Left ventricle myocardium superior (tissue), 1 donor: ENCODE results near the gene AGAP3. TPM values are rescaled to one million over a fixed set of nuclear protein-coding genes. Genes with fewer than 3 reads are reported as not detected.
A peak's percentile ranks its signal among the peaks of the same experiment; 100 is the strongest.

ENCODE experiments used
- ATAC-seq: fragments of 200-7000 bp; cut with Tn5 transposase; one replicate; pipeline ENCODE4 v1.9.1; 2020; ENCODE audit warnings: mild to moderate bottlenecking, moderate library complexity
- DNase-seq: peaks from one replicate; pipeline ENCODE4 v3.0.0-alpha.2; 2020
- intact Hi-C: fragments of 100-400 bp; cut with micrococcal nuclease; formaldehyde crosslinking; loops from one replicate; pipeline ENCODE4 v1.11.0; 2022
- total RNA-seq: library from RNA; stranded (reverse); fragmentation: NEBNext Ultra II Directional; extraction: Animal tissue kit (Norgen Biotek cat#: 25700); gene quantifications from one replicate; pipeline ENCODE4 v1.2.1, GENCODE V29; 2021
- donor health status: DM: no; HTN: yes; CAD: no; lungs with severe emphysema.

Gene AGAP3
- total RNA-seq, 1 donor from 2014 or later: 69.7 TPM

GRCh38 chr7:151083071-151083823 is 3.0 kb upstream of the AGAP3 start, which contains the start of gene TMUB1:
Gene TMUB1, minus strand, starts transcription at chr7:151083493. Its CDS starts 930 bp downstream, at chr7:151082563.
- intact Hi-C loops: no loop called here
- ATAC-seq (peak; percentile 31), DNase-seq (peak; percentile 90)

GRCh38 chr7:151083824-151084160 is 2.5 kb upstream of the AGAP3 start:
- intact Hi-C loops: no loop called here
- ATAC-seq: no peak
- DNase-seq: no peak

- DNase-seq (no peak), ATAC-seq (no peak)
- intact Hi-C loops: no loop called here
These were observed 965 bp upstream of the AGAP3 start for GRCh38 chr7:151085329-151085690.

- DNase-seq (no peak), ATAC-seq (no peak)
- intact Hi-C loops: no loop called here
These were observed 548 bp downstream of the AGAP3 start for GRCh38 chr7:151086802-151087244.

GRCh38 chr7:151087245-151088018 is 1.2 kb downstream of the AGAP3 start:
- DNase-seq: peak; percentile 87
- peak; percentile 67 for ATAC-seq
- intact Hi-C loops: no loop called here

GRCh38 chr7:151088019-151088855 is 2.0 kb downstream of the AGAP3 start:
- ATAC-seq (no peak), DNase-seq (no peak)
- intact Hi-C loops: no loop called here

- ATAC-seq (peak; percentile 47), DNase-seq (peak; percentile 77)
These were observed 2.8 kb downstream of the AGAP3 start for GRCh38 chr7:151088856-151089699.

GRCh38 chr7:151089893-151090730 is 3.8 kb downstream of the AGAP3 start:
- DNase-seq (no peak), ATAC-seq (no peak)
- intact Hi-C loops: no loop called here

More at GRCh38 chr7:151088856-151089699, 2.8 kb downstream of the AGAP3 start:
- intact Hi-C loops: no loop called here

- ATAC-seq (no peak), DNase-seq (no peak)
- intact Hi-C loops: no loop called here
These were observed 4.7 kb downstream of the AGAP3 start for GRCh38 chr7:151091003-151091402.

- ATAC-seq (no peak), DNase-seq (no peak)
- intact Hi-C loops: no loop called here
These were observed 5.2 kb downstream of the AGAP3 start for GRCh38 chr7:151091431-151091830.

GRCh38 chr7:151091988-151092387 is 5.7 kb downstream of the AGAP3 start:
- no peak for ATAC-seq
- no peak for DNase-seq
- intact Hi-C loops: no loop called here

- ATAC-seq: no peak
- intact Hi-C loops: no loop called here
- no peak for DNase-seq
These were observed 7.5 kb downstream of the AGAP3 start for GRCh38 chr7:151093748-151094147.

GRCh38 chr7:151094675-151095074 is 8.4 kb downstream of the AGAP3 start:
- intact Hi-C loops: no loop called here
- no peak for ATAC-seq
- no peak for DNase-seq

- intact Hi-C loops: no loop called here
- no peak for DNase-seq
- no peak for ATAC-seq
These were observed 9.0 kb downstream of the AGAP3 start for GRCh38 chr7:151095123-151095797.

GRCh38 chr7:151095828-151096475 is 9.7 kb downstream of the AGAP3 start:
- no peak for DNase-seq
- ATAC-seq: no peak
- intact Hi-C loops: no loop called here

- ATAC-seq (peak; percentile 43), DNase-seq (peak; percentile 26)
- intact Hi-C loops: no loop called here
These were observed 13.4 kb downstream of the AGAP3 start for GRCh38 chr7:151099486-151100211.
